ENCODE data around the gene EPS8.
"Not testable (repeated sequence)": the region's sequence is repeated elsewhere in the genome, so short reads cannot be mapped to it uniquely, and the experiment has no call there.

EPS8 gene

DNA sequence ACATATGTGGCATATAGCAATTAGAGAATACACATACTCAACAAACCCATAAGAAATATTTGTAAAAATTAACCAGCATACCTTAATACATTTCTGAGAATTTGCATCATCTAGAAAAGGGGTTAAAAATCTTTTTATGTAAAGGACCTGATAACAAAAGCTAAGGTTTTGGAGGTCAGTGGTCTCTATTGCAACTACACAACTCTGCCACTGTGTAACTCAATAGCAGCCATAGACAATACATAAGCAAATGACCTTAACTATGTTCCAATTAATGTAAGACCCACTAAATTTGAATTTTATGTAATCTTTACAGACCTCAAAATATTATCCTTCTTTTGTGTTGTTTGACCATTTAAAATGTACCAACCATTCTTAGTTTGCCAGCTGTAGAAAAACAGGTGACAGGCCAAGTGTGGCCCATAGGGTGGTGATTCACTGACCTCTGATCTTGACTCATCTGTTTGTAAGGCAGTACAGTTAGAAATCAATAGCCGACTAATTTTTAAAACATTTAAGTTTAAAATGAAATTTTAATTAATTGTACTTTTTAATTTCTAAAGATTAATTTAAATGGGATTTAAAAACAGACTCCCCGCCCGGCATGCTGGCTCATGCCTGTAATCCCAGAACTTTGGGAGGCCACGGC is 7.4 kb upstream of the EPS8 start:
- DNase-seq, result no peak

DNA sequence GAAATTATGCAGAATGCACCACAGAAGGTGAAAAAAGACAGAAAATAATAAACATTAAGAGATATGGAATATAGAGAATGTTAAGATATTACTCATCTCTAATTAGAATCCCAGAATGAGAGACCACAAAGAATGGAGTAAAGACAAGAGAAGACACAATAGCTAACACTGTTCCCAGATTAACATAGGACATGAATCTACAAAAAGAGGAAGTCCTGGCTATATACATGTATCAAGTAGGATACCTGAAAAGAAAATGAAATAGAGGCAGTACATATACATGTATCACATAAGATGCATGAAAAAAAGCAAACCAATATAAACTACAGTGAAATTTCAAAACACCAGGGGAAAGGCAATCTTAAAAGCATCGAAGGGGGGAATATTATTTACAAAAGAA is 5.6 kb upstream of the EPS8 start:
- DNase-seq, result no peak

DNA sequence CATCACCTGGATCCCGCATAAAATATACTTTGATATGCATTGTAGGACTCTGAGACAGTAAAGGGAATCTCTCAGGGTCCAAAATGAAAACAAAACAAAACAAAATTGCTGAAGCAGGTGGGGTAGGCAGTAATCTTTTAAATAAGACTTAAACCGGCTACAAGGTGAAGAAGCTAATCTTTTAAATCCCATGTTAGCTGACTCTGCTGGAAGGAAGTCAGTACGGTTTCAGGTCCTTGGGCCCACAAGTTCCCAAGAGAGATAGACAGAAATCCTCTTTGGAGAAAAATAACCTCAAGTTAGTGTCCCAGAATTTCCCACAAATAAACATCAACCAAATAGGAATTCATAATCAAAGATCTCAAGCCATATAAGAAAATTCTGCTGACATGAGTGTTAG is 5.0 kb upstream of the EPS8 start:
- DNase-seq, result no peak

DNA sequence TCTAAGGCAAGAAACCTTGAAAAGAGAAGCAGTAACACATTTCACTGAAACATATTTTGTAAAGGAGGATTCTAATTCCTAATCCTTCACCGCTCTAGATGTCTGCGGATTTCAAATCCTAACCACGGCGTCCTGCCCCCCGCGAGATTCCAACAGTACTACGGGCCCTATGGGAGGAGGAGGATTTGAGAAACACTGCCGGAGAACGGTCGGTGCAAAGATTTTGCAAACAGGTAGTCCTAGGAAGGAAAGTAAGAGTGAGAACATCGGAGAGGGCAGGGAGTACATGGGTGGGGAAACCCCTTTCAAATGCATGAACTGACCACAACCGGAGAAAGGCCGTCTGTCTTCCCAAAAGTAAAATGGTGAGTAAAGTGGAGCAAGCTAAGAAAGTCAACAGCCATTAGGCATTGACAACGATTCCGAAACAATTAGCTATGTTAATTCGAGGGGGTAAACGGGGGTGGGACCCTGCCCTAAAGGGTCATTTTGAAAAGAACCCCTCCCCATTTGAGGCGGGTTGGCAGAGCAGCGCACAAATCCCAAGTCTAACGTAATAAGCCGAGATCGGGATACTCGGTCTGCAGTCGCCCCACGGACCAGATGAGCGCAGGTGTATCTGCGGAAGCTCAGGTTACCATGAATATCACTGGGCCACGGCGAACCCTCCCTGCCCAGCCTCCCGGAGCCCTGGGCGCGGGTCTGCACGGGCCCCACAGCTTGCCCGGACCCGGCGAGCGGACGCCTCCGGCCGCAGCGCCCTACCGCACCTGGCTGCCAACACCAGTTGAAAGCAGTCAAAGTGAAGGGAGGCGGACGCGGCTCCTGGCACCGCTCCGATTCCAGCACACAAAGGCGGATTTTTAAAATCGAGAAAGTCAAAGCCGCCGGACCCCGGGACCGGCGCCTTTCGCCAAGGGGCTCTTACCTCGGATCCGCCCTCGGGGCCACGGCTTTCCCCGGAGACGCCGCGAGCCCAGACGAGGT is 662 bp downstream of the EPS8 start:
- DNase-seq, result no peak

DNA sequence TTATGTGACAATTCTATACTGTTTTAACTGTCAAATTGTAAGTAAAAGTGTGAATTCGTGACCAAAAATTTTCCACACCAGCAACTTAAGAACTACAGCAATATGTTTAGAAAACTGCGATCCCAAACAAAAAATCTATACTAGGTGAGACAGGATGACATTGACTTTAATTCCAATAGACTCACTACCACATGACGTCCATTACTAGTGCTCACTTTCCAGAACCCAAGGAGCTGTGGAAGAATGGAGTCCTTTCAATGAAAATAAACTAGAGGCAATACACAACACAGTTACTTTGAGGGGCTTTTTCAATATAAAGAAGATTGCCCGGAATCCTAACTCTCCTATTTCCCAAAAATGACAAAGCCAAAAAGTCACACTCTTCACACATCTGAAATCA is 1.4 kb downstream of the EPS8 start:
- DNase-seq, result no peak

DNA sequence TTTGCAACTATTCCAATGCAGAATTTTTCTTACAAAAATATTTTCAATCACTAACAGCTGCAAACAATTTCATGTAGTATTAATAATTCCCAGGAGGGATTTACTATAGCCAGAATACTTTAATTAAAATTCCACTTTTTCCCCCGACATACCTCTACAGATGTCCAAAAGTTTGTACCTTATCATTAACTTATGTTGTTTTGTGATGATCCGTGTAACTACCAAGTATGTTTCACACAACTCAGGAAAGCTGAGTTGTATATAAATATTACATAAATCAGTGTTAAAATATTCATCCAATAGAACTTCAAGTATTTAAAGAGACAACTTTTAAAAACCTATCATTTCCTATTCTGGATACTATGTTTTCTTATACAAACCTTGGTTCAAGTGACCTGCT is 2.4 kb downstream of the EPS8 start:
- no peak for DNase-seq

DNA sequence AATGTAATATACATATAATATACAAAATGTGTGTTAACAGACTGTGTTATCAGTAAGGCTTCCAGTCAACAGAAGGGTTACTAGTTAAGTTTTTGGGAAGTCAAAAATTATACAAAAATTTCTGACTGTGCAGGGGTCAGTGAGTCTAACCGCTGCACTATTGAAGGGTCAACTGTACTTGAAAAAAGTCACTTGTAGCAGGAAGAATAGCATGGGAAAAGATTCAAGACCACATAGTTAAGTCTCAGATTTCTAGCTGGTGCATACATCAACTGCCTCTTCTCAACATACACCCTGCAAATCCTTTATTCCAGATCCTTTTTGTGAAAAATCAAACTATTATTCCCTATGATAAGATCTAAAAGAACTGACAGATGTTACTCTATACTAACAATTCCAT is 5.9 kb downstream of the EPS8 start:
- DNase-seq, result no peak

DNA sequence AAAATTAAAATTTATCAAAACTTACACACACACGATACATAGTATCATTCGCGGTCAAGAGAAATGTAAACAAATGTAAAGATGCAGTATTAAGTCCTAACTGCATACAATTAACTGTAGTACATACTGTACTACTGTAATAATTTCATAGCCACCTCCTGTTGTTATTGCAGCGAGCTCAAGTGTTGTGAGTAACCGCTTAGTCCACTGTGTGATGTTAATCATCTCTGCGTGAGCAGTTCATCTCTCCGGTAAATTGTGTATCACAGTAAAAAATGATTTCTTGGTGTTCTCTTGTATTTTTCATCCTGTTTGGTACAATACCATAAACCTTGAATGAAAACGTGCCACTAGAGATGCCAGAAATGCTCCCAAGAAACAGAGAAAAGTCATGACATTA is 6.5 kb downstream of the EPS8 start:
- no peak for DNase-seq

DNA sequence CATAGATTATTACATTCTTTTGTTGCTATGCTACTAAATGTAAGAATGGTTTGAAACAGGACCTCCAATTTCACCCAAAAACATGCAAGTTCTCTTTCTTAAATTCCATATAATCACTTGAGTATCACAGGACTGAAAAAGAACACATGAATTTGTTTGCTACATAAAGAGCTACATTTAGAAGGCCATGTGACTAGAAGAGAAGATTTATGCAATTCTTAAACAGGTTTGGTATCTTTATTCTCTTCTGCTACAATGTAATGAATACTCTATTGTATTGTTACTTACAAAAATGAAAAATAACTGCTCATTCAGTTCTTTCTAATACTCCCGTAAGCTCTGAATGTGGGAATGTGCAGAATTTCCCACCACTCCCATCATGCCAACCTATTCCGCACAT is 9.3 kb downstream of the EPS8 start:
- no peak for DNase-seq

DNA sequence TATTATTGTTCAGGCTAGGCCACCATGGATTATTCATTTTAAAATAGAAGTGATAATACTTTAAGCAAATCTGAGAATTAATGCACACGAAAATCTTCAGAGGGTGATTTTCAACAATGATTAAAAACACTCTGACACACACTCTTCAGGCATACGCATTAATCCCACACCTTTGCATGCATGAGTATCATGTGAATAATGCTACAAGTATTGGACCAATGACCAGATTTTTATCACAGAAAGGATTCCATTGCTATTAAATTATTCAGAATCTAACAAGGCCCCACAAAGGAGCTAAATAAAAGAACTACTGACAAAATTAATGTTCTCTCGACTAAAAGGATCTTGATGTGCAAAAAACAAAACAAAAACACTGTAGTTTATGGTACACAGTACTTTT is 11.1 kb downstream of the EPS8 start:
- DNase-seq, result no peak

DNA sequence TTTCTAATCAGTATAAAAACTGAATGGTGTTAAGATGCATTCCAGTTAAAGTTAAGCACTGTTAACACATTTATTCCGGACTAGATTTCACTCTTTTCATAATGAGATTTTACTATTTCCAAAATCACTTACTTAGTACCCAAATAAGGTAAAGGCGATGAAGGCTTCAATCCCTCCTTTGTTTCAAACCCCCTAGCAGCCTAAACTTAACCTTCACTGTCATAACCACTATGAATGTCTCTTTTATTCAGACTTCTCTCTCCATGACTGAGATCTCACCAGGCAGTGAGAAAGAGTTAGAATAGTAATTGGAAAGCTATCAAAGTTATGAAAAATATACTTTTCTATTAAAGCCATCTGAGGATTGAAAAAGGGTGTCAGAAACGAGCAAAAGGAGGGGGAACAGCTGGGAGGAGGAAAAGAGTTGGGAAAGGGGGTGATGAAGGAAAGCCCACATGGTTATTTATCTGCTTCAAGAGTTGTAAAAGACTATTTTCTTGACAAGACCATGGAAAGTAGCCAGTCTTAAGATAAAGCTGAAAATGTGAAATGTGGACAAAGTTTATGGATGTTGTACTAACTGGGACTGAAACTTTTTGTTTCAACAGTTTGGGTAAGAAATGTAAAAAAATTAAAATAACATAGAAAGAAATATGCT is 11.7 kb downstream of the EPS8 start:
- DNase-seq, result no peak

DNA sequence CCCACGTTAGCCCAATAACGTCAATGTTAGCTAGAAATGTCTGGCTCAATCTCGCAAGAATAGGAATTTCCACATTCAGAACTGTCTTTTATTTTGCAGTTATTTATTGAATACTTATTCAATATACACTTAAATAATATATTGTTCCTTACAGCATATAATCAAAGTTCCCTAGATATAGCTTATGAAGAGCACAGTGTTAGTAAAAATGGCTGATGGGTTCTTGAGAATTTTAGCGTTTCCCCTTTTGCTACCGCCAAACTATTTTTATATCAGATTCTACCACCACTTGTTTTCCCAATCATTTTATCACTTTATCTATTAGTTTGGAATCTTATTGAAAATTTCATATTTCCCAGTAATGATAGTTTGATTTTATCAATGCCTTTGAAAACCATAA is 12.7 kb downstream of the EPS8 start:
- DNase-seq, result no peak

DNA sequence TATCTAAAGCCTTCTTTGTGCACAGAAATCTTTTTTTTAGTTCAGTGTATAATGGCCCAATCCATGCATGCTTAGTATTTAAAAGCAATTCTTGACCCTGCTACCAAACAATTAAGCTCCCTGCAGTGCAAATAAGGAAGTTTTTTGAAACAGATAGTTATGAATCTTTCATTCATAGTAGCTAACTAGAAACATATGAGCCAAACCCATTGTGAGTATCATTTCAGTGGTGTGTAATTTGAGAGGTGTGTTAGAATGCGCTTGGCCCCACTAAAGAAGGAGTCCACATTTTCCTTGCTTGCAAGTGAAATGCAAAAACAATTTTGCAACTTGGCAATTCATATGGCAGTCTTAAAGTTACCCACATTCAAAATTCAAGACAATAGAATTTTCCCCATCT is 14.4 kb downstream of the EPS8 start:
- DNase-seq, result no peak

DNA sequence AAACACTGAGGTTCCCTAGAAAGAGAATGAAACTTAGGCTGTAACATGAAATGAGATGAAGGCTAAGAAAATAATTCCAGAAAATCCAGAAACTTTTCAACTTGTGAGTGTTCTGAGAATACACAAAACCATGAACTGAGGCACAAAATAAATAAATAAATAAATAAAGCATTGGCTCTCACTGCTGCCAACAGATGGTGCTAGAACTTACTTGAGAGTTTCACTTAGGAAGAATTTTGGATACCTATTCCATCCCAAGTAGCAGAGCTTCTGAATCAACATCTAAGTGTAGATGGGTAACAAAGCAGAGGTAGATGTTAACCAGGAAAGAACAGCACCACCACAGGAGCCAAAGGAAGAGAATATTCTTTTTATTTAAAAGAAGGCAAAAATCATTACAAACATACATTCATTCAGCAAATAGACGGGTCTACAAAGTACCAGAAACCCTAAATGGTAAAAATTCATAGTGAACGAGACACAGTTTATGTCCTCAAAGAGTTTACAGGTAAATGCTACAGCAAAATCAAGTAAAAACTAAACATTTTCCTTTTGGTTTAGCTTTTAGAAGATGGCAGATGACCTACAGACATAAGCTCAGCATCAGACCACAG is 16.7 kb downstream of the EPS8 start:
- DNase-seq, result no peak

DNA sequence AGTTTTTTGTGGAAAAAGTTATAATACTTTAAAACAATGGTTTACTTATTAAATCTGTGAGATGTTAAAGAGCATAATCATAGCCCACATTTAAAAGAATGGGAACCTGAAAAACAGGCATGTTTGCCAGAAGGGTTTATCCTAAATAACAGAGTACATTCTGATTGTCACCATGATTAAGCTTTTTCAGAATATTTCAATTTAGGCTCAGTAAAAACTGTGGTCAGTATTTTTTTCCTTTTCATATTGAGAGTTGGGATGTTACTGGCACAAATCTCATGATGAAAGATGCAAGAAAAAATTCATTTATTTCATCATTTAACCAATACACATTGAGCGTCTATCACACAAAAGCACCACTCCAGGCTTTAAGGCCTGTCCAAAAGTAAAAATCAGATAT is 18.6 kb downstream of the EPS8 start:
- no peak for DNase-seq

DNA sequence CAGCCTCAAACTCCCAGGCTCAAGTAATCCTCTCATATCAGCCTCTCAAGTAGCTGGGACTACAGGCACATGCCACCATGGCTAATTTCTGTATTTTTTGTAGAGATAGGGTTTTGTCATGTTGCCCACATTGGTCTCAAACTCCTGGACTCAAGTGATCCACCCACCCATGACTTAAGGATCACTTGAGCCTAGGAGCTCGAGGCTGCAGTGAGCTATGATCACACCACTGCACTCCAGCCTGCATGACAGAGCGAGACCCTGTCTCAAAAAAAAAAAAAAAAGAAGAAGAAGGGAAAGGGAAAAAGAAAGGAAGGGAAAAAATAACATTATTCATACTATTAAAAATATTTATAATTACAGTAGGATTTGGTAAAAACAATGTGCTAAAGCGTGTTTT is 19.2 kb downstream of the EPS8 start:
- no peak for DNase-seq

DNA sequence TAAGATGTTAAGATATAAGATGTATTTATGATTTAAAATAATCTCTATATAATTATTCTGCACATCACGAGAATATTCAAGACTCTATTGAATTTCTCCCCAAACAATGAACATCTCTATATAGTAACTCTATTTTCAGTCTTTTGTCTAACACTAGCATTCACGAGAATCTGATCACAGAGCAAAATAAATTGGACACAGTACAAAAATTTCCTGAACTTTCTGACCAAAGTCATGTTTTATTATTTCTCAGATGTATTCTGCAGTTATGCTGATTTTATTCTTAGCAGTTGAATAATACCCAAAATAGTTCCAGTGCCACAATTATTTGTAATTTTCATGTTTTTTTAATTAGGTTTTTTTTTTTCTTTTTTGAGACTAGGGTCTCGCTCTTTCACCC is 19.6 kb downstream of the EPS8 start:
- no peak for DNase-seq

DNA sequence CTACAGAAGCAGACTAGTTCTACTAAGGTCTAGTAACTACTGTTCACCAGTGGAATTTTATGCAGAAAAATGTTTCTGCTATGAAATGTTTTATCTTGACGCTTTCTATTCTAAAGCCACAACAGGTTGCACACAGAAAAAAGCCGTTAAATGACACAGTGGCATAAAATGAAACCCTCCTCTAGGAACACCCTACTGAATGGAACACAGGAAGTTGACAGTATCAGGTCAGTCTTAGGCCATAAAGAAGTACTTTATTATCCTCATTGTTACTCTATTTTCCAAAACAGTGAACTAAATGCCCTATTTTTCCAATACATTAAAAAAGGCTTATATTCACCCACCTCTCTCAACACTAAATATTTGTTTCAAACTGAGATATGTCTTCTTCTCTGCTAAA is 21.9 kb downstream of the EPS8 start:
- peak; percentile 4 for DNase-seq

DNA sequence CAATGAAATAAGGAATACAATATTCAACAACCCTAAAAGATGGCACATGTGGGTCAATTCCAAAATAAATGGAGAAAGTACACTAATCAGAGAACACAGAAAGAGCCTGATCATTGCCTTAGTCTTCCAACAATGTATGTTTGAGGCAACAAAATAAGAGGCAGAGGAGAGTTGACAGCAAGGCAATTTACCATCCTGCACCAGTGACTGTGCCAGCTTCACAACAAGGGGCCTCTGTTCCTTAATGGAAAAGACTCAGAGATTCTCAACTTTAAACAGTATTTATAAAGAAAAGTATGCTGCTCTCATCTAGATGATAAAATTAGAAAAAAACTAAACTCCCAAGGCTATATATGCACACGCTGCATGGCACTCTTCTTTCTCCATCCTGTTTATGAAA is 25.9 kb downstream of the EPS8 start:
- DNase-seq, result no peak

DNA sequence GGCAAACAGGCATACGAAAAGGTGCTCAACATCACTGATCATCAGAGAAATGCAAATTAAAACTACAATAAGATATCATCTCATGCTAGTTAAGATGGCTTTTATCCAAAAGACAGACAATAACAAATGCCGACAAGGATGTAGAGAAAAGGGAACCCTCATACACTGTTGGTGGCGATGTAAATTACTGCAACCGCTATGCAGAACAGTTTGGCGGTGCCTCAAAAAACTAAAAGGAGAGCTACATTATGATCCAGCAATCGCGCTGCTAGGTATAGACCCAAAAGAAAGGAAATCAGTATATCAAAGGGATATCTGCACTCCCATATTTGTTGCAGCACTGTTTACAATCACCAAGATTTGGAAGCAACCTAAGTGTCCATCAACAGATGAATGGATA is 27.0 kb downstream of the EPS8 start:
- not testable (repeated sequence) for DNase-seq

DNA sequence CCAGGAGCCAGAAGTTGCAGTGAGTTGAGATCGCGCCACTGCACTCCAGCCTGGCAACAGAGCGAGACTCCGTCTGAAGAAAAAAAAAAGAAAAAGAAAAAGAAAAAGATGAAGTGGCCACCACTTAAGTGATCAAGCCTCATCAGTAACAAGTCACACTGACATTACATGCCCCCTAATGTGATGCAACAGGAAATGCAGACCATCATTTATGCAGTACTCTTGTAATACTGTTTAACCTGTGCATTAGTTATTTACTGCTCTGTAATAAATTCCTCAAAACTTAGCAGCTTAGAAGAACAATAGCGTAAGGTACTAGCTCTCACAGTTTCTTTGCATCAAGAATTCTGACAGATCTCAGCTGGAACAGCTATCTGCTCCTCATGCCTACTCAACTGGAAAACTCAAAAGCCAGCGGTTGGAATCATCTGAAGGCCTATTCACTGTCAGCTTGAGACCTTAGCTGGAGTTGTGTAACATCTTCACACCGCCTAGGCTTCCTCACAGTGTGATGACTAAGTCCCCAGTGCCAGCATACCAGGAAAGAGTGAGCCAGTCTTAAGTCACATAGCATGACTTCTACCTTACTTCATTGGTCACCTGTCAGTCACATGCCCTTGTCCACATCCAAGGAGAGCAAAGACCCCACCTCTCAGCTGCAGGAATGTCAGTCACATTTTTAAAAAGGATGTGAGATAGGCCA is 31.5 kb downstream of the EPS8 start:
- peak; percentile 91 for DNase-seq

DNA sequence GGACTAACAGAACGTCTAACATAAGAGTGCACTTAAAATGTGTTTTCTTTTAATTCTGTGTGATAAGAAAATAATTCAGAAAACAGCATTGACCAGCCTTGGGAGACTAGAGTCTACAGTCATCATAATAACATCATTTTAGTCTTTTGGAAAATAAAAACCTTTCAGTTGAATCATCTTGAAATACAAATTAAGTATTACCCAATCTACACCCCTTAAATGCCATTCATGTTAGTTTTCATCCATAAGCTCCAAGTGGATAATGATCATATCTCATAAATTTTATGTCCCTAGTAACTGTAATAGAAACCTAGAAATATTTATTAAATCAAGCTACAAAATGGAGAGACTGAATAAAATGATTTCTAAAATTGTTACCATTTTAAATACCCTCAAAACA is 32.4 kb downstream of the EPS8 start:
- DNase-seq, result no peak

DNA sequence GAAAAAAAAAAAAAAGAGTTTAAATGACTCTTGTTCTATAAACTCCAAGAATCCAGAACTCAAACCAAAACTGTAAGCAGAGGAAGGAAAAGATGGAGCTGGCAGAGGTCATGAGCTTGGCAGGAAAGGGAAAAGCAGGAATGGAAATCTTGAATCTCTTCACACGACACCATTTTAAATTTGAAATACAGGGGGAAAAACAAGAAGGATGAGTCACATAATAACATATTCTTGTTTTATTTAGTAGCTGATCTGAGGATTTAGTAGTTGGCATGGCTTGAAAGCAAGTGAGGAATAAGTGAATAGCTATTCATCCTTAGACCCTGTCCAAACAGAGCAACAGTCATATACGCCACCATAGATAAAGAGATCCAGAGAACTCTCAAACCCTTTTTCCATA is 35.0 kb downstream of the EPS8 start:
- no peak for DNase-seq

Data from MV-4-11 (cell line).